ENCODE measurements around the gene POLR1C.

GRCh38 chr6:43497689-43498088 is 19.2 kb upstream of the POLR1C start:
- TF ChIP-seq SP1 (IDR thresholded peaks at IDR 0.05) (no peak), ARNT (IDR thresholded peaks at IDR 0.05) (no peak), PKNOX1 (IDR thresholded peaks at IDR 0.05) (no peak), SUZ12 (IDR thresholded peaks at IDR 0.05) (no peak), ZNF384 (IDR thresholded peaks at IDR 0.05) (no peak), BHLHE40 (IDR thresholded peaks at IDR 0.05; ENCODE audit: borderline replicate concordance) (no peak)
